IMR-90 (cell line): ENCODE results near the gene SRSF10. TPM values are rescaled to one million over a fixed set of nuclear protein-coding genes. Genes with fewer than 3 reads are reported as not detected.

Experiments
- ATAC-seq: fragments of 200-7000 bp; cut with Tn5 transposase; 2 replicates; pipeline ENCODE4 v1.9.1; 2020; ENCODE audit warnings: low read depth, mild to moderate bottlenecking, moderate library complexity
- BruUV-seq: library from RNA; stranded (reverse); fragments of 400-500 nt; replicated peaks from 2 replicates; lab custom pipeline; 2021; lab: Mats Ljungman, UMichigan
- CTCF ChIA-PET: fragments of 300-600 bp; formaldehyde crosslinking; extraction: SDS; loops from one replicate; lab custom pipeline; 2021; ENCODE audit warnings: antibody characterized with exemption; lab: Yijun Ruan, JAX
- POLR2A ChIA-PET: fragments of 300-600 bp; sonication (Branson Sonifier 250); formaldehyde crosslinking; loops from one replicate; lab custom pipeline; 2022; ENCODE audit warnings: antibody characterized with exemption; ENCODE audit not compliant: unreplicated experiment; lab: Charles Lee
- DNase-seq: peaks from one replicate; pipeline ENCODE4 v3.0.0; 2013
- H2AFZ ChIP-seq: replicated peaks from 2 replicates; pipeline ENCODE3; 2013; ENCODE audit warnings: low read length, mild to moderate bottlenecking; ENCODE audit not compliant: poor library complexity
- H2AK5ac ChIP-seq: 2 replicates; pipeline ENCODE4 v1.6.1; 2013; ENCODE audit warnings: low read depth, low read length, inconsistent platforms
- H2AK9ac ChIP-seq: replicated peaks from 2 replicates; pipeline ENCODE3; 2013; ENCODE audit warnings: mild to moderate bottlenecking, low read depth, low read length, moderate library complexity; ENCODE audit not compliant: poor library complexity
- H2BK120ac ChIP-seq: 2 replicates; pipeline ENCODE4 v1.6.1; 2013; ENCODE audit warnings: low read depth, low read length, inconsistent platforms
- H2BK15ac ChIP-seq: 3 replicates; pipeline ENCODE4 v1.6.1; 2013; ENCODE audit warnings: low read depth, low read length, inconsistent platforms
- H2BK20ac ChIP-seq: 2 replicates; pipeline ENCODE4 v1.6.1; 2013; ENCODE audit warnings: low read depth, mild to moderate bottlenecking, inconsistent platforms, low read length, moderate library complexity
- H2BK5ac ChIP-seq: 2 replicates; pipeline ENCODE4 v1.6.1; 2013; ENCODE audit warnings: mild to moderate bottlenecking, low read depth, low read length, inconsistent platforms; ENCODE audit not compliant: poor library complexity, severe bottlenecking
- H3K14ac ChIP-seq: replicated peaks from 2 replicates; pipeline ENCODE4 v1.6.1; 2013; ENCODE audit warnings: low read depth, low read length, inconsistent platforms
- H3K18ac ChIP-seq: 2 replicates; pipeline ENCODE4 v1.6.1; 2013; ENCODE audit warnings: low read depth, low read length, control low read depth
- H3K23ac ChIP-seq: 2 replicates; pipeline ENCODE4 v1.6.1; 2013; ENCODE audit warnings: low read depth, low read length, inconsistent platforms
- H3K27ac ChIP-seq: 2 replicates; pipeline ENCODE4 v1.5.1; 2013; ENCODE audit warnings: mild to moderate bottlenecking, control low read depth, low read length; ENCODE audit not compliant: insufficient read depth
- H3K27me3 ChIP-seq: 2 replicates; pipeline ENCODE4 v1.6.1; 2013; ENCODE audit warnings: low read length; ENCODE audit not compliant: control insufficient read depth, insufficient read depth
- H3K36me3 ChIP-seq: 2 replicates; pipeline ENCODE4 v1.6.1; 2013; ENCODE audit warnings: low read length, mixed read lengths; ENCODE audit not compliant: control insufficient read depth, insufficient read depth
- H3K4ac ChIP-seq: 2 replicates; pipeline ENCODE4 v1.6.1; 2013; ENCODE audit warnings: low read depth, low read length, inconsistent platforms
- H3K4me1 ChIP-seq: 2 replicates; pipeline ENCODE4 v1.6.1; 2013; ENCODE audit warnings: low read length, mixed read lengths; ENCODE audit not compliant: control insufficient read depth, insufficient read depth
- H3K4me2 ChIP-seq: 2 replicates; pipeline ENCODE4 v1.6.1; 2013; ENCODE audit warnings: low read depth, mild to moderate bottlenecking, control low read depth, low read length, moderate library complexity
- H3K4me3 ChIP-seq: 2 replicates; pipeline ENCODE4 v1.5.1; 2013; ENCODE audit warnings: low read depth, mild to moderate bottlenecking, control low read depth, low read length, moderate library complexity; ENCODE audit not compliant: insufficient read depth
- H3K56ac ChIP-seq: 2 replicates; pipeline ENCODE4 v1.6.1; 2013; ENCODE audit warnings: low read length, inconsistent platforms; ENCODE audit not compliant: insufficient read depth; ENCODE audit errors: extremely low read depth
- H3K79me1 ChIP-seq, 2 experiments: 2 replicates each; pipeline ENCODE4 v1.6.1; 2013; ENCODE audit warnings: low read length in 2 of 2, inconsistent platforms in 1 of 2, low read depth in 1 of 2
- H3K9ac ChIP-seq: 2 replicates; pipeline ENCODE4 v1.6.1; 2013; ENCODE audit warnings: low read depth, low read length, control low read depth
- H3K9me1 ChIP-seq: 2 replicates; pipeline ENCODE4 v1.6.1; 2013; ENCODE audit warnings: low read length, inconsistent platforms; ENCODE audit not compliant: insufficient read depth
- H3K9me3 ChIP-seq: 2 replicates; pipeline ENCODE4 v1.6.1; 2013; ENCODE audit warnings: low read length; ENCODE audit not compliant: control insufficient read depth, insufficient read depth
- H4K20me1 ChIP-seq: 2 replicates; pipeline ENCODE4 v1.6.1; 2013; ENCODE audit warnings: low read length, inconsistent platforms; ENCODE audit not compliant: insufficient read depth
- H4K5ac ChIP-seq: 2 replicates; pipeline ENCODE4 v1.6.1; 2013; ENCODE audit warnings: mild to moderate bottlenecking, low read depth, low read length, control low read depth
- H4K8ac ChIP-seq, 2 experiments: 2 replicates each; pipeline ENCODE4 v1.6.1; 2013; ENCODE audit warnings: low read depth in 2 of 2, low read length in 2 of 2, control low read depth in 1 of 2, inconsistent platforms in 1 of 2
- H4K91ac ChIP-seq: 2 replicates; pipeline ENCODE4 v1.6.1; 2013; ENCODE audit warnings: low read depth, low read length, inconsistent platforms; ENCODE audit not compliant: insufficient read depth
- CEBPB ChIP-seq: IDR thresholded peaks from 2 replicates; pipeline ENCODE4 v1.6.1; 2012; ENCODE audit warnings: low read depth, low read length, improper control_type of control experiment
- CHD1 ChIP-seq: IDR thresholded peaks from 2 replicates; pipeline ENCODE4 v1.6.1; 2012; ENCODE audit warnings: low read depth, low read length, improper control_type of control experiment
- ELK1 ChIP-seq: fragments of 150-350 bp; IDR thresholded peaks from 2 replicates; pipeline ENCODE4 v1.6.1; 2016; ENCODE audit warnings: low read depth, mild to moderate bottlenecking, low read length, moderate library complexity, borderline replicate concordance
- FOS ChIP-seq: fragments of 150-350 bp; IDR thresholded peaks from 2 replicates; pipeline ENCODE4 v1.6.1; 2016; ENCODE audit warnings: low read depth, low read length
- MAFK ChIP-seq: IDR thresholded peaks from 2 replicates; pipeline ENCODE4 v1.6.1; 2012; ENCODE audit warnings: low read depth, low read length, improper control_type of control experiment
- MAZ ChIP-seq: IDR thresholded peaks from 2 replicates; pipeline ENCODE4 v1.6.1; 2012; ENCODE audit warnings: low read depth, mild to moderate bottlenecking, low read length, improper control_type of control experiment, moderate library complexity, borderline replicate concordance
- MXI1 ChIP-seq: IDR thresholded peaks from 2 replicates; pipeline ENCODE4 v1.6.1; 2012; ENCODE audit warnings: low read depth, mild to moderate bottlenecking, low read length, moderate library complexity, borderline replicate concordance
- RAD21 ChIP-seq: IDR thresholded peaks from 2 replicates; pipeline ENCODE4 v1.6.1; 2012; ENCODE audit warnings: low read length, improper control_type of control experiment
- RCOR1 ChIP-seq: IDR thresholded peaks from 2 replicates; pipeline ENCODE4 v1.6.1; 2012; ENCODE audit warnings: mild to moderate bottlenecking, low read length, improper control_type of control experiment; ENCODE audit not compliant: insufficient replicate concordance
- RFX5 ChIP-seq: IDR thresholded peaks from 2 replicates; pipeline ENCODE4 v1.8.0; 2012; ENCODE audit warnings: low read depth, mild to moderate bottlenecking, low read length, moderate library complexity
- SMC3 ChIP-seq: fragments of 150-350 bp; IDR thresholded peaks from 2 replicates; pipeline ENCODE4 v1.6.1; 2016; ENCODE audit warnings: low read depth, mild to moderate bottlenecking, antibody characterized with exemption, low read length, moderate library complexity
- WGBS, 2 experiments: methylation state at CpG; one replicate each; pipeline versions ENCODE4 v1.1.5 to v1.1.7; 2013; ENCODE audit warnings: missing lambda C conversion rate in 2 of 2; ENCODE audit not compliant: insufficient read length in 1 of 2; ENCODE audit errors: extremely low coverage in 2 of 2; 5-methylcytosine and 5-hydroxymethylcytosine counted together
- dilution Hi-C: fragments of 300-500 bp; cut with HindIII; formaldehyde crosslinking; loops from one replicate; pipeline ENCODE4 v1.14.3; 2018; ENCODE audit warnings: low sequenced_read_pairs; ENCODE audit not compliant: unreplicated experiment
- in situ Hi-C: fragments of 300-500 bp; cut with MboI; formaldehyde crosslinking; loops from 3 replicates; pipeline ENCODE4 v1.14.3; 2019; ENCODE audit warnings: low sequenced_read_pairs, inconsistent platforms, mixed read lengths
- intact Hi-C: fragments of 100-400 bp; cut with micrococcal nuclease; formaldehyde crosslinking; loops from 2 replicates; pipeline ENCODE4 v1.10.0; 2022
- polyA plus RNA-seq, 3 experiments: library from polyadenylated mRNA; depleted of rRNA; stranded (reverse); fragments of >200 nt; gene quantifications; 2 replicates each; pipeline ENCODE4 v1.2.3, GENCODE V29; 2012; ENCODE audit warnings: low replicate concordance in 1 of 3
- total RNA-seq: library from RNA; depleted of rRNA; stranded (reverse); fragments of >200 nt; gene quantifications from 2 replicates; pipeline ENCODE4 v1.2.3, GENCODE V29; 2012

Gene SRSF10
- total and polyA plus RNA-seq, 2 of the 4 experiments (the other 2 are of a cell fraction), result 90.1 to 110 TPM

- TF ChIP-seq CEBPB (no peak), MAZ (no peak), ELK1 (no peak), MAFK (no peak), RAD21 (no peak), CHD1 (no peak), RCOR1 (no peak), FOS (no peak), SMC3 (no peak), MXI1 (no peak), RFX5 (no peak)
- CTCF ChIA-PET, result no interaction called here
Observed at GRCh38 chr1:23996700-23997229, 16.6 kb upstream of the SRSF10 start.

More at GRCh38 chr1:23996700-23997229, 16.6 kb upstream of the SRSF10 start:
- Histone ChIP-seq H4K8ac (no peak overlapping the region), H3K4me1 (0 out of 2 replicates have a peak, but pooled peaks cover 2% of the 10 kb centered on the region), H3K14ac (no peak overlapping the region), H3K9me3 (no peaks in the 10 kb centered on the region), H4K5ac (no peak overlapping the region), H2AK9ac (no peak overlapping the region), H3K18ac (no peak overlapping the region), H3K79me1 (no peaks in the 10 kb centered on the region), H3K27ac (no peak overlapping the region), H2AFZ (no peak overlapping the region), H4K20me1 (no peaks in the 10 kb centered on the region), H3K4ac (no peak overlapping the region), H3K56ac (no peak overlapping the region; the same call in 1 of the 2 replicates), H2AK5ac (no peak overlapping the region), H3K4me3 (no peak overlapping the region), H2BK15ac (no peak overlapping the region), H2BK5ac (no peak overlapping the region), H3K23ac (no peak overlapping the region), H2BK20ac (no peak overlapping the region), H2BK120ac (no peak overlapping the region), H3K9ac (no peak overlapping the region), H4K91ac (no peak overlapping the region), H3K9me1 (no peaks in the 10 kb centered on the region), H3K4me2 (no peak overlapping the region), H3K36me3 (no peaks in the 10 kb centered on the region), H3K27me3 (no peaks in the 10 kb centered on the region)
- no peak for ATAC-seq
- in situ Hi-C loops, result no loop called here
- intact Hi-C loops, result no loop called here
- POLR2A ChIA-PET, result no interaction called here
- no TSS peak for BruUV-seq
- no CpG with 5 or more reads among the region's 10 CpGs for WGBS, 2 experiments
- dilution Hi-C loops, result no loop called here
- DNase-seq, result no peak
